Stimulated activated CD4-positive, alpha-beta T cell treated with anti-CD3 and anti-CD28 coated beads, Interleukin-15, amount 100 ng/mL, for 1 hour (primary cell): ENCODE results near the gene ATXN1.
"Not testable (repeated sequence)": the region's sequence is repeated elsewhere in the genome, so short reads cannot be mapped to it uniquely, and the experiment has no call there.

ENCODE experiments used
- DNase-seq, 2 donors: peaks; one replicate each; pipeline ENCODE4 v3.0.0-alpha.2; 2020; ENCODE audit warnings: low read depth in 1 of 2, low spot score in 1 of 2

Gene ATXN1

DNA sequence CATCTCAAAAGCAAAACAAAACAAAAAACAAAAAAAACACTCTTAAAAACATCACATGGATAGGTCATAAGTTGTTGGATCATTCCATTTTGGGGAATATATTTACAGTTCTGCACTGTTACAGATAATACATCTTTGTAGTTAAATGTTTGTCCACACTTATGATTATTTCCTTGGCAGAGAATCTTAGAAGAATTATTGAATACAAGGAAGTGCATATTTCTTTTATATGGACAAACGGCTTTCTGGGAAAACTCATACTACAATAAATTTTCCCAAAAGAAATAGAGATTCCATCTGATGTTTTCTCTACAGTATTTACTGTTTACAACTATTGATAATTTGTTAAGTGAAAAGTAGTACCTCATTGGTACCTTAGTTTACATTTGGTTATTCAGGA, 489.1 kb downstream of the ATXN1 start:
- no peak for DNase-seq

DNA sequence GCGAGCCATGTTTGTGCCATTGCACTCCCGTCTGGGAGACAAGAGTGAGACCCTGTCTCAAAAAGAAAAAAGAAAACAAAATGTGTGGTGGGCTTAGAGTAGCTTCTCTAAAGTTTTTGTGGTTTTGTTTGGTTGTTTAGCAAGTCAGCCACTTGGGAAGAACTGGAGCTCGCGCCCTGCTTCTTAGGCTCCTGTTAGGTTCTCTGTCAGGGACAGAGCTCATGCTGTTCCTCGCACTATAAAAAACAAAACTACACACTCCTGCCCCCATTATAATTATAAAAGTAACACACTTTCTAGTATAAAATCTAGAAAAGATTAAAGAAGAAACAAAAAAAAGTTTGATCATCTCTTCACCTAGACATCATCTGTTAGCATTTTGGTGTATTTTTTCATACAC, 489.8 kb downstream of the ATXN1 start:
- DNase-seq: no peak

DNA sequence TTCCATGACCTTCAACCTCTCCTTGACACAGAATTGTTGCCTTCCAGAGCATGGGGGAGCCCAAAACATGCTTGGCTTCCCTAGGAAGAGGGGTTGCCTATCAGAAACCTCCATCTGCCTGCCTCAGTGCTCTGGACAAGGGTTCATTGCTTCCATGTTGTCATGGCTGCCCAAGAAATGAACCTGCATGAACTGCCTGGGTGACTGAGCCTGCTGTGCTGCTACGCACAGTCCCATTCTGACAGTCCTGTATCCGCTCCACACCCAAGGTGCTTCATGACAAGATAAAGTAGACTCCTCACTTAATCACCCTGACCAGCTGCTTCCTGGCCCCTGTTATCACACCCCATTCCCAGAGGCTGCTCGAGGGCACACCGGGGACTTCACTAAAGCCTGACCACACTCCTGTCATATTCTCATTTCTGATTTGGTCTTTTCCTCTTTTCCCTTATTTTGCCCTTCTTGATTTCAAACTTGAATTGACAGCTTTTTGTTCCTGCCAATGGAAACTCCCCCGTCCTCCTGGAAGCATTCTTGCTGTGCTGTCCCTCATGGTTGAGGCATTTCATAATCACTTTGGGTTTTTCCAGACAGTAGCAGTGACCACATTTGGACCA, 491.0 kb downstream of the ATXN1 start:
- no peak for DNase-seq

- not testable (repeated sequence) for DNase-seq
Measured at GRCh38 chr6:16269442-16270070, 491.7 kb downstream of the ATXN1 start.

- DNase-seq: no peak
Measured at GRCh38 chr6:16267428-16268263, 493.6 kb downstream of the ATXN1 start.

GRCh38 chr6:16265351-16266341, 495.6 kb downstream of the ATXN1 start:
- no peak for DNase-seq

GRCh38 chr6:16264785-16265184, 496.5 kb downstream of the ATXN1 start:
- DNase-seq: no peak

DNA sequence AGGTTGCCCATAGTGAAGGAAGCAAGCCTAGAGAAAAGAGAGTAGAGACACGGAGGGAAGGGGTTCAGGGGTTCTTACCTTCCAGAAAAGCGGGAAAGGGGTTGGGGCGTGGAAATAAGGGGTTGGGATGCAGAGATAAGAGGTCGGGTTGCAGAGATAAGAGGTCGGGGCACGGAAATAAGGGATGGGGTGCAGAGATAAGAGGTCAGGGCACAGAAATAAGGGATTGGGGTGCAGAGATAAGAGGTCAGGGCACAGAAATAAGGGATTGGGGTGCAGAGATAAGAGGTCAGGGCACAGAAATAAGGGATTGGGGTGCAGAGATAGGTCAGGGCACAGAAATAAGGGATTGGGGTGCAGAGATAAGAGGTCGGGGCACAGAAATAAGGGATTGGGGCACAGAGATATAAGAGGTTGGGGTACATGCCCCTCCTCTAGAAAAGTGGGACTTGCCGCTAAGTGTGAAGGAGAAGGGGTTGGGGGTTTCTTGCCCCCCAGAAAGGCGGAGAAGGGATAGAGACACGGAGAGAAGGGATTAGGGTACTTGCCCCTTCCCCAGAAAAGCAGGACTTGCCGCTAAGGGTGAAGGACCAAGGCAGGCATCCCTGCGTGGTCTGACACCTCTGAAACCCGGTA, 497.7 kb downstream of the ATXN1 start:
- DNase-seq: not testable (repeated sequence)

- DNase-seq: not testable (repeated sequence)
Measured at GRCh38 chr6:16262773-16263172, 498.5 kb downstream of the ATXN1 start.

GRCh38 chr6:16260602-16261001, 500.7 kb downstream of the ATXN1 start:
- DNase-seq: not testable (repeated sequence)

DNA sequence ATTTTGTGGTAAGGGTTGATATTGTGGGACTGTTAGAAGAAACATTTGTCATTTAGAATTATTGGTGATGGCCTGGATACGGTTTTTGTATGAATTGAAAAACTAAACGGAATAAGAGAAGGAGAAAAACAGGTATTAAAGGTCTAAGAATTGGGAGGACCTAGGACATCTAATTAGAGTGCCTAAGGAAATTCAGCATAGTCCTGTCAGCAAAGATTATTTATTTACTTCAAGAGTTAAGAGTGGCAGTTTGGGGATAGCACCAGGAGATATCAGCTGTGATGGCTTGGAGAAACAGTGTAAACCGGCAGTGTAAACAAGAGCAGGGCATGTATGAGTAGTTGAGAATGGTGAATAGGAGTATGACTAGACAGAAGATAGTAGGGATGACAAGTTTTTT, 501.7 kb downstream of the ATXN1 start:
- not testable (repeated sequence) for DNase-seq

DNA sequence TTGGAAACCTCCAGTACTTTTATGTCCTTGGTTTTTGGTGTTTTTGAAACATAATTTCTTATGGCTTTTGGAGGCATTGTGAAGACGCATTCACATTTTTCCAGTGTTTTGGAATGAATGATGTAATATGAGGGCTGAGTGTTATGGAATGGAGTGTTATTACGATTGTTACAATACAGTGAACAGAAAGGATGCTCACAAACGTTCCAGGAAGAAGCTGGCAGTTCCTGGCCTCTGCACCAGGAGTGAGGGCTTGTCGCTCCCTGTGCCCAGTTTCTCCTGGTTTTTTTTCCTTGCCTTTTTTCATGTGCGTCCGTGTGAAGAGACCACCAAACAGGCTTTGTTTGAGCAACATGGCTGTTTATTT, 502.6 kb downstream of the ATXN1 start:
- DNase-seq: no peak

DNA sequence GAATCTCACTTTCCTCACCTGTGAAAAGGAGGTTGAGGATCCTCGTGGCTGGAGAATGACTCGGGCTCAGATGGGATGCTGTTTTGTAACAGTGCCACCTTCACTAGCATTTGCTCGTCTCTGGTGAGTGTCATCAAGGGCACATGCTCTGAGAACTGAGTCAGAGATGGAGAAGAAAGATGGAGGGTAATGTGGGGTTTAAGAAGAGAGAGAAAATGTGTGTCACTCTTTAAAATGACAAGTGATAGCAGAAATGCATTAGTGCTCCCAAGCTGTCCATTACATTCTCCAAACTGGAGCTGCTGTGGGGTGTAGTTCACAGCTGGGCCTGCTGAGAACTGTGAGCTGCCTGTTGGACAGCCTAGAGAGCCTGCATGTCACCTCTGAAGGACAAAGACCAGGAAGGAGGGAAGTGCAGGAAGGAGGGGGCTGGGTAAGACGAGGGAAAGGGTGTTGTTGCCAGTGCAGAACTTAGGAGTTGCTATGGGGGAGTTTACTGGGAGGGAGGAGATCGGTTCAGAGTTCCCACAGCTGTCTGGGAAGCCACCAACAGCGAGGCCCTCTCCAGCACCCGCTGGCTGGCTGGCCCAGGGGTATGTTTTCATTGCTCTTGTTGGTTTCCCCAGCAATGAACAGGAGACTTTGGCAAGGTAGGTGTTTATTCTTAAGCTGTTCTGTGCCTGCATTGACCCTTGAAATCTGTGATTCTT, 503.1 kb downstream of the ATXN1 start:
- no peak for DNase-seq

DNA sequence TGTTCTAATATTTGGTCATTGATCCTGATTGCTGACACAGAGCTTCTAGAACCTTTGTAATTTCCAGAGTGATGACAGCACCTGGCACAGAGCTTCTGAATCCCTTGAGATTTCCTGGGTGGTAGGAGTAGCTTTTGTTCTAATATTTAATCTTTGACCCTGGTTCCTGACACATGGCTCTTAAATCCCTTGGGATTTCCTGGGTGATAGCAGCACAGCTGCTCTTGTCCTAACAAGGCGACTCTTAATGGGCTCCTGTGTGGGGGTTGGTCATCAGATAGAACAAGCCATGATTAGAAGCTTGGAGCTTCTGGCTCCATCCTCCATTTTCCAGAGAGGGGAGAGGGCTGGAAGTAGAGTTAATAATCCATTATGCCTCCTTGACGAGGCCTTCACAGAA, 504.5 kb downstream of the ATXN1 start:
- no peak for DNase-seq

- DNase-seq: no peak
Measured at GRCh38 chr6:16254535-16254934, 506.7 kb downstream of the ATXN1 start.

DNA sequence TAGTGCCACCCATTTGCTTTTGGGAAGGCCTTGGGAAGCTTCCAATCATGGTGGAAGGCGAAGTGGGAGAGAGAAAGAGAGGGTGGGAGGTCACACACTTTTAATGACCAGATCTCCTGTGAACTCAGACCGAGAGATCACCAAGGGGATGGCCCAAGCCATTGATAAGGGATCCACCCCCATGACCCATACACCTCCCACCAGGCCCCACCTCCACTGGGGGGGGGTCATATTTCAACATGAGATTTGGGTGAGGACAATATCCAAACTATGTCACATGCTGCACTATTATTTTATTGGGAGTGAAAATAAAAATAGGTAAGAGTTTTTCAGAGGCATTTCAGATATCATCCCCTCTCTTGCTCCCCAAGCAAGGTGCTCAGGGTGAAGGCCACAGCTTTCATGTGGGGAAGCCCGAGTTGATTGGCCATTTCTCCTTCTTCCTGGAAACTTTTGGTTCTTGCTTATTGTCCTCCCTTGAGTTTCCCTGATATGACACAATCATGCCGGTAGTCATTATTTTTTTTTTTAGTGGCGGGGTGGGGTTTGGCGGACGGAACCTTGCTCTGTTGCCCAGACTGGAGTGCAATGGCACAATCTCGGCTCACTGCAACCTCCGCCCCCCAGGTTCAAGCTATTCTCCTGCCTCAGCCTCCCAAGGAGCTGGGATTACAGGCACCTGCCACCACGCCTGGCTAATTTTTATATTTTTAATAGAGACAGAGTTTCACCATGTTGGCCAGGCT, 507.7 kb downstream of the ATXN1 start:
- DNase-seq: no peak

DNA sequence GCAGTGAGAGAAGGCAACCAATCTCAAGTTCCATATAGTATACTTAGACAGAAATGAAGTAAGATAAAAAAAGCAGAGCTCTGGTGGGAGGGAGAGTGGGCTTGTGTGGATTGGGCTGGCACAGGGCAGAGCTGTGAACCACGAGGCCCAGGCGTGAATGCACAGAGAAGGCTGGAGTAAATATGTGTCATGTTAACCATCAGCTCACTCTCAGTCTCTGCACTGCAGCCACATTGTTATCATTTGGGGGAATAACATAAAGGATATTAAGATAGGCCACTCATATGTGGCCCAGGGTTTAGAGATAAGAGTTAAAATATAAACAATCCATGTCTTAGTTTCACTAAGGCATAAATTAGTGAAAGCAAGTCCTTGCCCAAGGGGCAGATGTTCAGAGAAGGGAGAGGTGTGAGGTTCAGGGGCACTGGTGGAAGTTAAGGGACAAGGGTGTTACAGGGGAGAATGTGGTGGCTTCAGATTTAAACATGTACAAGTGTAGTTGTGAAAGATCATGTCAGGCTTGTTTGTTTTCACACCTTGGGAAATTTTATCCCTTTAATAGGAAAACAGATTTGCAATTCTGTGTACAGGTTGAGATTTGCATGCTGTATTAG, 508.5 kb downstream of the ATXN1 start:
- no peak for DNase-seq

- no peak for DNase-seq
Measured at GRCh38 chr6:16251706-16252105, 509.6 kb downstream of the ATXN1 start.

DNA sequence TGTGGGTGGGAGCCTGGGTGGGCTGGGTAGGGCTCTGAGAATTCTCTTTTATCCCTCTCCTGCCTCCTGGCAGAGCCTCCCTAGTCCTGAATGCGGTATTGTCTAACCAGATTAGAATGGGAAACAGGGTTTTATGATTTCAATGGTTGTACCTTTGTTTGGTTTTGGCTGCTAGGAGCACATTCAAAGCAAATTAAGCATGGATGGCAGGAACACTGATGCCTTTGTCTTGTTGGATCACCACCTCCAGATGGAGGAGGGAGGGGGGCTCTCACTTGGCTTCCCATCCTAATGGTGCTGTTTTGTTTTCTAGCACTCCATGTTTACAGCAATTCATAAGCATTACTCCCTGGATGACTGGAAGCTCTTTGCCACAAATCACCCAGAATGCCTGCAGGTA, 511.3 kb downstream of the ATXN1 start:
- DNase-seq: no peak
